Natural killer cell (primary cell): ENCODE results near the gene G3BP2. TPM values are rescaled to one million over a fixed set of nuclear protein-coding genes. Genes with fewer than 3 reads are reported as not detected.

ENCODE experiments used
- ATAC-seq, 3 donors: fragments of 150-1000 bp in 2 of 3; fragments of 200-7000 bp in 1 of 3; cut with Tn5 transposase; 1 replicate in 1 of 3; 2 replicates in 2 of 3; pipeline ENCODE4 v1.10.0; 2021; ENCODE audit warnings: mild to moderate bottlenecking in 2 of 3, moderate library complexity in 2 of 3
- DNase-seq, 2 donors: peaks; one replicate each; pipeline versions ENCODE4 v3.0.0 to v3.0.0-alpha.2; 2013 to 2021; ENCODE audit warnings: mixed read lengths in 1 of 2
- H3K27ac ChIP-seq: one replicate; pipeline ENCODE4 v1.5.1; 2013; ENCODE audit warnings: mild to moderate bottlenecking, low read length
- H3K27me3 ChIP-seq: one replicate; pipeline ENCODE4 v1.6.1; 2013; ENCODE audit warnings: low read length; ENCODE audit not compliant: control insufficient read depth, insufficient read depth
- H3K36me3 ChIP-seq: one replicate; pipeline ENCODE4 v1.6.1; 2013; ENCODE audit warnings: low read length; ENCODE audit not compliant: control insufficient read depth, insufficient read depth
- H3K4me1 ChIP-seq: one replicate; pipeline ENCODE4 v1.6.1; 2013; ENCODE audit warnings: low read length; ENCODE audit not compliant: control insufficient read depth, insufficient read depth
- H3K4me3 ChIP-seq: one replicate; pipeline ENCODE4 v1.5.1; 2013; ENCODE audit warnings: low read length
- H3K9me3 ChIP-seq: one replicate; pipeline ENCODE4 v1.6.1; 2013; ENCODE audit warnings: low read length; ENCODE audit not compliant: control insufficient read depth, insufficient read depth
- H3K27ac Mint-ChIP-seq, 2 donors: one replicate each; pipeline ENCODE4 v1.8.0; 2022; ENCODE audit warnings: mild to moderate bottlenecking in 2 of 2, mixed read lengths in 2 of 2, moderate library complexity in 1 of 2
- H3K27me3 Mint-ChIP-seq, 2 donors: one replicate each; pipeline ENCODE4 v1.8.0; 2022; ENCODE audit warnings: low read depth in 2 of 2, mixed read lengths in 2 of 2
- H3K36me3 Mint-ChIP-seq: one replicate; pipeline ENCODE4 v1.8.0; 2022; ENCODE audit warnings: mixed read lengths
- H3K4me1 Mint-ChIP-seq, 2 donors: one replicate each; pipeline ENCODE4 v1.8.0; 2022; ENCODE audit warnings: mixed read lengths in 2 of 2
- H3K4me3 Mint-ChIP-seq: one replicate; pipeline ENCODE4 v1.8.0; 2022; ENCODE audit warnings: mild to moderate bottlenecking, moderate library complexity, mixed read lengths
- H3K9me3 Mint-ChIP-seq, 2 donors: one replicate each; pipeline ENCODE4 v1.8.0; 2022; ENCODE audit warnings: mixed read lengths in 2 of 2
- WGBS: methylation state at CpG from one replicate; pipeline ENCODE4 v1.1.7; 2013; ENCODE audit warnings: missing lambda C conversion rate; ENCODE audit not compliant: insufficient coverage; 5-methylcytosine and 5-hydroxymethylcytosine counted together
- intact Hi-C: fragments of 100-400 bp; cut with micrococcal nuclease; formaldehyde crosslinking; loops from one replicate; pipeline ENCODE4 v1.14.2; 2022
- total RNA-seq, 4 donors: library from RNA; stranded (reverse); fragments of 120-200 nt in 1 of 4; gene quantifications; one replicate each; pipeline versions ENCODE4 v1.2.3 to v1.2.4, GENCODE V29; 2013 to 2022
- TF ChIP-seq, protein P1 (sequence below): fragments of 200-600 bp; IDR thresholded peaks from one replicate; pipeline ENCODE4 v1.8.0; 2022; ENCODE audit warnings: antibody characterized with exemption

Gene G3BP2
- total RNA-seq, 3 donors from 2014 or later (not counting 1 experiment from before 2014, with no cell fraction given) = 204 to 233 (median 214) TPM

DNA sequence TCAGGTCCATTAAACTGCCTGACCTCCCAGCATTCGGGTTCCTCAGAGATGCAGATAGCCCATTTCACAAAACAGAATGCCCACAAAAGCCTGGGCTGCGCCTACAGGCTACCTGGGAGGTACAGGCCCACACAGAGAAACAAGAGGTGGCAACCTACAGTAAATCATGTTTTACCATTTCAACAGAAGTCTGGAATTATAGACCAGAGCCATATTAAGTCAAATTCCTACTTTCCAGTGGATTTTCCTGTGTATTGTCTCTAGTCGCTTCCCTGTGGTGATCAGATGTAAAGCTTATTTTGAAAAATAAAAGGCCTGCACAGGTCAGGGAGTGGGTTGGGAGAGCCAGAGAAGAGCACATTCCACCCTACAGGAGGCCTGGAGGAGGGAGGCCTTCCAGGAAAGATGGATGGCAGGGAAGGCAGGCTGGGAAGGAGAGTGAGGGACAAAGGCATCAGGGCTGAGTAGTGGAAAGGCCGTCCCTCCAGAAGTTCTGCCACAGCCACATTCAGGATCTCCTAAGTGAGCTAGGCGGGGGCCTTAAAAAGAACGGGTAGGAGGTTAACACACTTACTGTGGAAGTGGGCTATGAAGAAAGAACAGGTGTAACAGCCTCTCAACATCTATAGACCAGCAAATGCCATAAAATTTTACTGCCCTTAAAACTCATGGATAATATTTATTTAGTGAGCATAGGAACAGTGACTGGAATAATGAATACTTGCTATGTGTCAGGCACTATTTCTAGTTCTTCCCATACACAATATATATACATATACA is 32.2 kb upstream of the G3BP2 start:
- H3K36me3 ChIP-seq = no peaks in the 10 kb centered on the region
- H3K4me3 ChIP-seq = no peak overlapping the region
- Mint-ChIP-seq H3K27me3 (no peaks in the 10 kb centered on the region), H3K36me3 (no peaks in the 10 kb centered on the region), H3K27ac (no peak overlapping the region), H3K4me1 (no peaks in the 10 kb centered on the region), H3K4me3 (no peak overlapping the region), H3K9me3 (no peaks in the 10 kb centered on the region)
- intact Hi-C loops = loop anchor here (5.0 kb wide), 1 partner anchor 33 kb away; the partner anchor contains the start of gene G3BP2
- no peaks in the 10 kb centered on the region for H3K27me3 ChIP-seq
- WGBS = 98% methylated on average over 3 of the region's 6 CpGs
- no peaks in the 10 kb centered on the region for H3K9me3 ChIP-seq
- DNase-seq (no peak), ATAC-seq (no peak)
- TF ChIP-seq, protein P1, sequence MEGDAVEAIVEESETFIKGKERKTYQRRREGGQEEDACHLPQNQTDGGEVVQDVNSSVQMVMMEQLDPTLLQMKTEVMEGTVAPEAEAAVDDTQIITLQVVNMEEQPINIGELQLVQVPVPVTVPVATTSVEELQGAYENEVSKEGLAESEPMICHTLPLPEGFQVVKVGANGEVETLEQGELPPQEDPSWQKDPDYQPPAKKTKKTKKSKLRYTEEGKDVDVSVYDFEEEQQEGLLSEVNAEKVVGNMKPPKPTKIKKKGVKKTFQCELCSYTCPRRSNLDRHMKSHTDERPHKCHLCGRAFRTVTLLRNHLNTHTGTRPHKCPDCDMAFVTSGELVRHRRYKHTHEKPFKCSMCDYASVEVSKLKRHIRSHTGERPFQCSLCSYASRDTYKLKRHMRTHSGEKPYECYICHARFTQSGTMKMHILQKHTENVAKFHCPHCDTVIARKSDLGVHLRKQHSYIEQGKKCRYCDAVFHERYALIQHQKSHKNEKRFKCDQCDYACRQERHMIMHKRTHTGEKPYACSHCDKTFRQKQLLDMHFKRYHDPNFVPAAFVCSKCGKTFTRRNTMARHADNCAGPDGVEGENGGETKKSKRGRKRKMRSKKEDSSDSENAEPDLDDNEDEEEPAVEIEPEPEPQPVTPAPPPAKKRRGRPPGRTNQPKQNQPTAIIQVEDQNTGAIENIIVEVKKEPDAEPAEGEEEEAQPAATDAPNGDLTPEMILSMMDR = no peak
- H3K4me1 ChIP-seq = no peaks in the 10 kb centered on the region
- no peak overlapping the region for H3K27ac ChIP-seq

DNA sequence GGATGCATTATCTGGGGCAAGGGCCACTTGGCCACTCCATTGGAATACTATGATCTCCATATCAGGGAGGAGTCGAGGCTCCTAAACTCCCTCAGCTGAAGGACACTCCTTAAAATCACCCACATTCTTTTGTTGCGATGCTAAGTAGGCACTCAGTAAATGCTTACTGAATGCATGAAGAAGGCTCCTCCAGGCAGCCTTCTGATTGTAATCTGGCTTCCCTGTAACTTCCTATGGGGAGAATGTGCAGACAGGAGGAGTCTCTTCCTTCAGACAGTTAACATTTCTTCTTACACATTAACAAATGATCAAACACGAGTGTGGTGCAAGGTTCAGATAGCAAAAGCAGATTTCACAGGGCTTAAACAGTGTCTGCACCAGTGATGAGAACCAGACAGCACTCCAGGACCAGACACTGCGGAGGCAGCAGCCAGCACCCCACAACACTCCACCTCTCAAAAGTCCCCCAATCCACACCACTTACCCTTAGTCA is 29.8 kb upstream of the G3BP2 start:
- 92% methylated on average over 4 of the region's 4 CpGs for WGBS
- no peak overlapping the region for H3K4me3 Mint-ChIP-seq
- no peak for DNase-seq
- H3K27ac Mint-ChIP-seq = no peak overlapping the region
- H3K9me3 ChIP-seq = no peaks in the 10 kb centered on the region
- TF ChIP-seq, protein P1 = no peak
- H3K36me3 Mint-ChIP-seq = no peaks in the 10 kb centered on the region
- H3K36me3 ChIP-seq = no peaks in the 10 kb centered on the region
- intact Hi-C loops = no loop called here
- H3K4me3 ChIP-seq = no peak overlapping the region
- H3K4me1 ChIP-seq = peaks cover 9% of the 10 kb centered on the region
- no peak overlapping the region for H3K27ac ChIP-seq
- peaks cover 16% of the 10 kb centered on the region in 2 donors for H3K4me1 Mint-ChIP-seq
- ATAC-seq = no peak
- no peaks in the 10 kb centered on the region for H3K9me3 Mint-ChIP-seq
- H3K27me3 Mint-ChIP-seq = no peaks in the 10 kb centered on the region
- no peaks in the 10 kb centered on the region for H3K27me3 ChIP-seq

DNA sequence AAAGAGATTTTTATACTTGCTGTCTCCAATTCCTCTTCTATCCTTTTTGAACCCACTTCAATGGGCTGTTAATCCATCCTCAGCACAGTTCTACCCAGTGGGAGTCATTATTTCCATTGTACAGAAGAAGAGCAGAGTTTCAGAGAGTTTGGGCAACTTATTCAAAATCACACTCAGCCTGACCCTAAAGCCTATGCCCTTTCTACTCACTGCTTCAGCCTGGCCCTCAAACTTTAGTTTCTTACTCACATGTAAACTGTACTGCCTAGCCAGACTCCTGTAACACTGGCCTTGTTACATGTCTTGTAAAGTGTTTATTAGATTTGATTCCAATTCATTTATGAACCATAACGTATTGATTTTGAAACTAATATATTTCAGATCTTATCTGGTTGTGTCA is 26.1 kb upstream of the G3BP2 start:
- no peaks in the 10 kb centered on the region for H3K27me3 ChIP-seq
- peak overlapping the region; percentile 83 for H3K27ac ChIP-seq
- no peaks in the 10 kb centered on the region for H3K36me3 ChIP-seq
- WGBS = no CpG with 5 or more reads among the region's 1 CpG
- intact Hi-C loops = no loop called here
- Mint-ChIP-seq H3K9me3 (no peaks in the 10 kb centered on the region), H3K4me1 (peaks cover 19% of the 10 kb centered on the region in 2 donors), H3K27me3 (no peaks in the 10 kb centered on the region), H3K36me3 (no peaks in the 10 kb centered on the region), H3K27ac (peak overlapping the region; percentile 88), H3K4me3 (peak overlapping the region; percentile 62)
- TF ChIP-seq, protein P1 = no peak
- ATAC-seq (no peak), DNase-seq (no peak)
- peaks cover 9% of the 10 kb centered on the region for H3K4me1 ChIP-seq
- no peaks in the 10 kb centered on the region for H3K9me3 ChIP-seq
- H3K4me3 ChIP-seq = no peak overlapping the region

DNA sequence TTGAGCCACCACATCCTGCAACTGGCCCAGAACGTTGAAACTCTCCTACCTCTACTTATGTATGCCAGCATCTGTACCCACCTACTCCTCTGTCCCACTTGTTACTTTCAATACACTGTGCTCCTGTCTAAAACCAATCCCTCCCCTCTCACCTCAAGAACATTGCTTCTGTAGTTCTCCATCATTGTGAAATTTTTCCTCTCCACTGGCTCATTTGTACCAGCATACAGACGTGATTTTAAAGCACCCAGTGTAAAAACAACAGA is 25.7 kb upstream of the G3BP2 start:
- intact Hi-C loops = no loop called here
- H3K27me3 Mint-ChIP-seq = no peaks in the 10 kb centered on the region
- Histone ChIP-seq H3K4me1 (peaks cover 9% of the 10 kb centered on the region), H3K4me3 (no peak overlapping the region), H3K9me3 (no peaks in the 10 kb centered on the region), H3K36me3 (no peaks in the 10 kb centered on the region), H3K27ac (peak overlapping the region; percentile 83), H3K27me3 (no peaks in the 10 kb centered on the region)
- H3K27ac Mint-ChIP-seq = peak overlapping the region; percentile 88
- TF ChIP-seq, protein P1 = no peak
- DNase-seq = no peak
- no peaks in the 10 kb centered on the region for H3K9me3 Mint-ChIP-seq
- H3K4me3 Mint-ChIP-seq = peak overlapping the region; percentile 62
- WGBS = 20% methylated on average over 2 of the region's 2 CpGs
- no peaks in the 10 kb centered on the region for H3K36me3 Mint-ChIP-seq
- peak; percentile 49 to 62 (median 53) for ATAC-seq
- H3K4me1 Mint-ChIP-seq = peaks cover 19% of the 10 kb centered on the region in 2 donors
